IMR-90 (cell line): ENCODE measurements around the gene TBPL2. TPM values are rescaled to one million over a fixed set of nuclear protein-coding genes. Genes with fewer than 3 reads are reported as not detected.

Experiments used
- ATAC-seq: fragments of 200-7000 bp; cut with Tn5 transposase; 2 replicates; pipeline ENCODE4 v1.9.1; 2020; ENCODE audit warnings: low read depth, mild to moderate bottlenecking, moderate library complexity
- BruUV-seq: library from RNA; stranded (reverse); fragments of 400-500 nt; replicated peaks from 2 replicates; lab custom pipeline; 2021; lab: Mats Ljungman, UMichigan
- CTCF ChIA-PET: fragments of 300-600 bp; formaldehyde crosslinking; extraction: SDS; loops from one replicate; lab custom pipeline; 2021; ENCODE audit warnings: antibody characterized with exemption; lab: Yijun Ruan, JAX
- POLR2A ChIA-PET: fragments of 300-600 bp; sonication (Branson Sonifier 250); formaldehyde crosslinking; loops from one replicate; lab custom pipeline; 2022; ENCODE audit warnings: antibody characterized with exemption; ENCODE audit not compliant: unreplicated experiment; lab: Charles Lee
- DNase-seq: peaks from one replicate; pipeline ENCODE4 v3.0.0; 2013
- H2AFZ ChIP-seq: replicated peaks from 2 replicates; pipeline ENCODE3; 2013; ENCODE audit warnings: low read length, mild to moderate bottlenecking; ENCODE audit not compliant: poor library complexity
- H2AK5ac ChIP-seq: 2 replicates; pipeline ENCODE4 v1.6.1; 2013; ENCODE audit warnings: low read depth, low read length, inconsistent platforms
- H2AK9ac ChIP-seq: replicated peaks from 2 replicates; pipeline ENCODE3; 2013; ENCODE audit warnings: mild to moderate bottlenecking, low read depth, low read length, moderate library complexity; ENCODE audit not compliant: poor library complexity
- H2BK120ac ChIP-seq: 2 replicates; pipeline ENCODE4 v1.6.1; 2013; ENCODE audit warnings: low read depth, low read length, inconsistent platforms
- H2BK15ac ChIP-seq: 3 replicates; pipeline ENCODE4 v1.6.1; 2013; ENCODE audit warnings: low read depth, low read length, inconsistent platforms
- H2BK20ac ChIP-seq: 2 replicates; pipeline ENCODE4 v1.6.1; 2013; ENCODE audit warnings: low read depth, mild to moderate bottlenecking, inconsistent platforms, low read length, moderate library complexity
- H2BK5ac ChIP-seq: 2 replicates; pipeline ENCODE4 v1.6.1; 2013; ENCODE audit warnings: mild to moderate bottlenecking, low read depth, low read length, inconsistent platforms; ENCODE audit not compliant: poor library complexity, severe bottlenecking
- H3K14ac ChIP-seq: replicated peaks from 2 replicates; pipeline ENCODE4 v1.6.1; 2013; ENCODE audit warnings: low read depth, low read length, inconsistent platforms
- H3K18ac ChIP-seq: 2 replicates; pipeline ENCODE4 v1.6.1; 2013; ENCODE audit warnings: low read depth, low read length, control low read depth
- H3K23ac ChIP-seq: 2 replicates; pipeline ENCODE4 v1.6.1; 2013; ENCODE audit warnings: low read depth, low read length, inconsistent platforms
- H3K27ac ChIP-seq: 2 replicates; pipeline ENCODE4 v1.5.1; 2013; ENCODE audit warnings: mild to moderate bottlenecking, control low read depth, low read length; ENCODE audit not compliant: insufficient read depth
- H3K27me3 ChIP-seq: 2 replicates; pipeline ENCODE4 v1.6.1; 2013; ENCODE audit warnings: low read length; ENCODE audit not compliant: control insufficient read depth, insufficient read depth
- H3K36me3 ChIP-seq: 2 replicates; pipeline ENCODE4 v1.6.1; 2013; ENCODE audit warnings: low read length, mixed read lengths; ENCODE audit not compliant: control insufficient read depth, insufficient read depth
- H3K4ac ChIP-seq: 2 replicates; pipeline ENCODE4 v1.6.1; 2013; ENCODE audit warnings: low read depth, low read length, inconsistent platforms
- H3K4me1 ChIP-seq: 2 replicates; pipeline ENCODE4 v1.6.1; 2013; ENCODE audit warnings: low read length, mixed read lengths; ENCODE audit not compliant: control insufficient read depth, insufficient read depth
- H3K4me2 ChIP-seq: 2 replicates; pipeline ENCODE4 v1.6.1; 2013; ENCODE audit warnings: low read depth, mild to moderate bottlenecking, control low read depth, low read length, moderate library complexity
- H3K4me3 ChIP-seq: 2 replicates; pipeline ENCODE4 v1.5.1; 2013; ENCODE audit warnings: low read depth, mild to moderate bottlenecking, control low read depth, low read length, moderate library complexity; ENCODE audit not compliant: insufficient read depth
- H3K56ac ChIP-seq: 2 replicates; pipeline ENCODE4 v1.6.1; 2013; ENCODE audit warnings: low read length, inconsistent platforms; ENCODE audit not compliant: insufficient read depth; ENCODE audit errors: extremely low read depth
- H3K79me1 ChIP-seq, 2 experiments: 2 replicates each; pipeline ENCODE4 v1.6.1; 2013; ENCODE audit warnings: low read length in 2 of 2, inconsistent platforms in 1 of 2, low read depth in 1 of 2
- H3K9ac ChIP-seq: 2 replicates; pipeline ENCODE4 v1.6.1; 2013; ENCODE audit warnings: low read depth, low read length, control low read depth
- H3K9me1 ChIP-seq: 2 replicates; pipeline ENCODE4 v1.6.1; 2013; ENCODE audit warnings: low read length, inconsistent platforms; ENCODE audit not compliant: insufficient read depth
- H3K9me3 ChIP-seq: 2 replicates; pipeline ENCODE4 v1.6.1; 2013; ENCODE audit warnings: low read length; ENCODE audit not compliant: control insufficient read depth, insufficient read depth
- H4K20me1 ChIP-seq: 2 replicates; pipeline ENCODE4 v1.6.1; 2013; ENCODE audit warnings: low read length, inconsistent platforms; ENCODE audit not compliant: insufficient read depth
- H4K5ac ChIP-seq: 2 replicates; pipeline ENCODE4 v1.6.1; 2013; ENCODE audit warnings: mild to moderate bottlenecking, low read depth, low read length, control low read depth
- H4K8ac ChIP-seq, 2 experiments: 2 replicates each; pipeline ENCODE4 v1.6.1; 2013; ENCODE audit warnings: low read depth in 2 of 2, low read length in 2 of 2, control low read depth in 1 of 2, inconsistent platforms in 1 of 2
- H4K91ac ChIP-seq: 2 replicates; pipeline ENCODE4 v1.6.1; 2013; ENCODE audit warnings: low read depth, low read length, inconsistent platforms; ENCODE audit not compliant: insufficient read depth
- RFX5 ChIP-seq: IDR thresholded peaks from 2 replicates; pipeline ENCODE4 v1.8.0; 2012; ENCODE audit warnings: low read depth, mild to moderate bottlenecking, low read length, moderate library complexity
- SMC3 ChIP-seq: fragments of 150-350 bp; IDR thresholded peaks from 2 replicates; pipeline ENCODE4 v1.6.1; 2016; ENCODE audit warnings: low read depth, mild to moderate bottlenecking, antibody characterized with exemption, low read length, moderate library complexity
- WGBS, 2 experiments: methylation state at CpG; one replicate each; pipeline versions ENCODE4 v1.1.5 to v1.1.7; 2013; ENCODE audit warnings: missing lambda C conversion rate in 2 of 2; ENCODE audit not compliant: insufficient read length in 1 of 2; ENCODE audit errors: extremely low coverage in 2 of 2; 5-methylcytosine and 5-hydroxymethylcytosine counted together
- dilution Hi-C: fragments of 300-500 bp; cut with HindIII; formaldehyde crosslinking; loops from one replicate; pipeline ENCODE4 v1.14.3; 2018; ENCODE audit warnings: low sequenced_read_pairs; ENCODE audit not compliant: unreplicated experiment
- in situ Hi-C: fragments of 300-500 bp; cut with MboI; formaldehyde crosslinking; loops from 3 replicates; pipeline ENCODE4 v1.14.3; 2019; ENCODE audit warnings: low sequenced_read_pairs, inconsistent platforms, mixed read lengths
- intact Hi-C: fragments of 100-400 bp; cut with micrococcal nuclease; formaldehyde crosslinking; loops from 2 replicates; pipeline ENCODE4 v1.10.0; 2022
- polyA plus RNA-seq, 3 experiments: library from polyadenylated mRNA; depleted of rRNA; stranded (reverse); fragments of >200 nt; gene quantifications; 2 replicates each; pipeline ENCODE4 v1.2.3, GENCODE V29; 2012; ENCODE audit warnings: low replicate concordance in 1 of 3
- total RNA-seq: library from RNA; depleted of rRNA; stranded (reverse); fragments of >200 nt; gene quantifications from 2 replicates; pipeline ENCODE4 v1.2.3, GENCODE V29; 2012

Gene TBPL2
- total and polyA plus RNA-seq, 2 of the 4 experiments (the other 2 are of a cell fraction), result not detected

GRCh38 chr14:55434805-55435174 is 5.6 kb downstream of the TBPL2 start:
- dilution Hi-C loops (no loop called here), in situ Hi-C loops (loop anchor here (5.0 to 25.0 kb wide), 2 partner anchors 222 to 903 kb away; no protein-coding TSS in a partner anchor), intact Hi-C loops (loop anchor here (5.0 to 10.0 kb wide), 3 partner anchors 342 to 680 kb away; partner anchors contain the start of gene PELI2)
- no peaks in the 10 kb centered on the region for H3K4me1 ChIP-seq
- no peak overlapping the region for H3K4ac ChIP-seq
- H3K79me1 ChIP-seq, result no peaks in the 10 kb centered on the region
- no peak overlapping the region for H3K56ac ChIP-seq
- no peak overlapping the region for H3K9ac ChIP-seq
- no peak overlapping the region for H3K4me3 ChIP-seq
- ChIA-PET CTCF (interaction anchor here (1.7 kb wide), 1 partner anchor 19 kb away, joined by 12 read pairs; no protein-coding TSS in a partner anchor), POLR2A (no interaction called here)
- H2BK15ac ChIP-seq, result no peak overlapping the region
- DNase-seq (no peak), ATAC-seq (no peak)
- H2BK120ac ChIP-seq, result no peak overlapping the region
- no peaks in the 10 kb centered on the region for H3K9me3 ChIP-seq
- no CpG with 5 or more reads among the region's 3 CpGs for WGBS, 2 experiments
- H4K91ac ChIP-seq, result no peak overlapping the region
- no peak overlapping the region for H2AK9ac ChIP-seq
- H2AFZ ChIP-seq, result no peak overlapping the region
- no peak overlapping the region for H2AK5ac ChIP-seq
- H3K23ac ChIP-seq, result no peak overlapping the region
- no peaks in the 10 kb centered on the region for H3K36me3 ChIP-seq
- H3K14ac ChIP-seq, result no peak overlapping the region
- no peak overlapping the region for H2BK5ac ChIP-seq
- no peak overlapping the region for H3K27ac ChIP-seq
- H3K18ac ChIP-seq, result no peak overlapping the region
- no peak overlapping the region for H4K5ac ChIP-seq
- H3K4me2 ChIP-seq, result no peak overlapping the region
- H3K27me3 ChIP-seq, result peaks cover 12% of the 10 kb centered on the region
- TF ChIP-seq RFX5 (no peak), SMC3 (no peak)
- BruUV-seq, result no TSS peak
- H2BK20ac ChIP-seq, result no peak overlapping the region
- H4K20me1 ChIP-seq, result no peaks in the 10 kb centered on the region
- H4K8ac ChIP-seq, result no peak overlapping the region
- no peaks in the 10 kb centered on the region for H3K9me1 ChIP-seq
